ENCODE measurements around the gene TLR8.
"Not testable (repeated sequence)": the region's sequence is repeated elsewhere in the genome, so short reads cannot be mapped to it uniquely, and the experiment has no call there.

TLR8 gene

DNA sequence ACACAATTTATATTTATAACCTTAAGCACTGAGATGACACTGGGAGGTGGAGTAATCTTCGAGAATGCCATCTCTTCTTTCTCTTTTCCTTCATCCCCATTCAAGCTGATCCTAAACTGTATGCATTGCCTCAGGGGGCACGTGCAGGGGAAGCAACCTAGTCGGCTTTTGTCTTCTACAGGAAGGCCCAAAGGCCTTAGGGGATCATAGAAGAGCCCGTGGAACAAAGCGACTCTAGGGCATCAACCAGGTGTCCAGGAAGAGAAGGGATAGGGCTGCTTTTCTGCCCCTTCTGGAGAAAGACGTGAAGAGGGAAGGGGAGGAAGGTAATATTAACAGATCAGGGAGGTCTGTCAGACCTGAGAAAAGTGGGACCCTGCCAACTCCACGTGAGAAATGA, 6.9 kb upstream of the TLR8 start:
- no peak for DNase-seq

GRCh38 chrX:12901486-12901885, 4.9 kb upstream of the TLR8 start:
- peak; percentile 10 to 86 (median 57) for DNase-seq

DNA sequence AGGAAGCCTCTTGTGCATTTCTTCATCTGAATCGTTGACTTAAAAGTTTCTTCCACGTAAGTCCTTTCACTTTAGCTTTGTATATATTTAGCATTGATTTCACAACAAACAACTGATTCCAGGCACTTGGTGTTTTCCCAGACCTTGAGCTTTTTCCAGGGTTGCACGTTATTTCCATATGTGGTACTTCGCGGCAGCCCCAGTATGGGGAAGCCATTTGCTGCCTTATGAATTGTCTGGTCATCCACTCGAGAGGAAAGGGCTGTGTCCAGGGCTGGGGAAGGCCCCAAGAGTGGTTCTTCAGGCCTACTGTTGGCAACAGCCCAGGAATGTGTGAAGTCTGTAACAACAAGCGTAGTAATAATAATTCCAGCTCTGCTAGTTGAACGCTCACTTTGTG, 2.8 kb upstream of the TLR8 start:
- DNase-seq = no peak

- DNase-seq = no peak
Observed at GRCh38 chrX:12910423-12911121, 4.2 kb downstream of the TLR8 start.

- DNase-seq = no peak
Observed at GRCh38 chrX:12911122-12911470, 4.7 kb downstream of the TLR8 start.

DNA sequence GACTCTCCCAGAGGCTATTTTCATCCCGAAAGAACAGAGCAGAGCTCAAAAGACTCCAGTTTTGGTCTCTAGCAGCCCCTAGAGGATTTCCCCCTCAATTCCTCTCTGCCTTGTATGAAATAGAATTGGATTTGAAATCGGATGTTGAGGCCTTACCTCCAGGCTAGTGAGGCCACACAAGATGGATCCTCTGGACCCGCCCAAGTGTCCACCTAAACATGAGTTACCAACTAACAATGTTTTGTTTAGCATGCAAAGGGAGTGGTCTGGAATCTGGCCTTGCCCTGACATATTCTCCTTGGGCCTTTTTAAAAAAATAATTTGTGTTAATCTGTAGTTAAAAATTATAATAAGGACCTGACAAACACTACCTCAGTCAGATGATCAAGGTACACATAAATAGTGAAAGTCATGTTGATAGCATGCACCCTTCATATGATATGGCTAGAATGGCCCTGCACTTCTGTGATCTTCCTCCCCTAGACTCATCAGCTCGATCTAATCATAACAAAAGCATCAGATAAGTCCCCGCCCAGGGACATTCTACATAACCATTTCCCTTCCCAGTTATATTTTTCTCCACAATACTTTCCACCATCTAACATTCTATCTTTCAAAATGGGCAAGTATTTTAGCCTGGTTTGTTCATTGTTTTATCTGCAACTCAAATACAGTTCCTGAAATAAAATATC, 6.5 kb downstream of the TLR8 start:
- no peak for DNase-seq

DNA sequence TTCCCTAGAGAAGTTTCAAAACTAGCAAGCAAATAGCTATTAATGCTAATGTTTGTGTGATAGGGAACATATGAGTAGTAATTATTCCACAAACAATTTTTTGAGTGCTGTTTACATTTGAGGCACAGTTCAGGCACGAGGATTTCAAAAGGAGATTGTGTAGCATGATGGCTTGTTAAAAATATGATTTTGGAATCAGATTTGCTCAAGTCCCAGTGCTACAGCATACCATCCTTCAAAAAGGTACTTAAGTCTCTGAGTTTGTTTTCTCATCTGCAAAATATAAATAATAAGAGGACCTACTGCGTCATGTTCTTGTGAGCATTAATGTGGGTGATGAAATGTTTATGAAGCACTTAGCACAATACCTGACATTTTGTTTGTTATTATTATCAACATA, 11.3 kb downstream of the TLR8 start:
- DNase-seq = peak in 1 of 3 experiments; percentile 39

- DNase-seq = no peak
Observed at GRCh38 chrX:12919051-12919450, 12.6 kb downstream of the TLR8 start.

DNA sequence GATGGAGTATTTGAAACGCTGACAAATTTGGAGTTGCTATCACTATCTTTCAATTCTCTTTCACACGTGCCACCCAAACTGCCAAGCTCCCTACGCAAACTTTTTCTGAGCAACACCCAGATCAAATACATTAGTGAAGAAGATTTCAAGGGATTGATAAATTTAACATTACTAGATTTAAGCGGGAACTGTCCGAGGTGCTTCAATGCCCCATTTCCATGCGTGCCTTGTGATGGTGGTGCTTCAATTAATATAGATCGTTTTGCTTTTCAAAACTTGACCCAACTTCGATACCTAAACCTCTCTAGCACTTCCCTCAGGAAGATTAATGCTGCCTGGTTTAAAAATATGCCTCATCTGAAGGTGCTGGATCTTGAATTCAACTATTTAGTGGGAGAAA, 13.2 kb downstream of the TLR8 start:
- DNase-seq = no peak

DNA sequence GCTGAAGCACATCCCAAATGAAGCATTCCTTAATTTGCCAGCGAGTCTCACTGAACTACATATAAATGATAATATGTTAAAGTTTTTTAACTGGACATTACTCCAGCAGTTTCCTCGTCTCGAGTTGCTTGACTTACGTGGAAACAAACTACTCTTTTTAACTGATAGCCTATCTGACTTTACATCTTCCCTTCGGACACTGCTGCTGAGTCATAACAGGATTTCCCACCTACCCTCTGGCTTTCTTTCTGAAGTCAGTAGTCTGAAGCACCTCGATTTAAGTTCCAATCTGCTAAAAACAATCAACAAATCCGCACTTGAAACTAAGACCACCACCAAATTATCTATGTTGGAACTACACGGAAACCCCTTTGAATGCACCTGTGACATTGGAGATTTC, 14.6 kb downstream of the TLR8 start:
- no peak for DNase-seq

DNA sequence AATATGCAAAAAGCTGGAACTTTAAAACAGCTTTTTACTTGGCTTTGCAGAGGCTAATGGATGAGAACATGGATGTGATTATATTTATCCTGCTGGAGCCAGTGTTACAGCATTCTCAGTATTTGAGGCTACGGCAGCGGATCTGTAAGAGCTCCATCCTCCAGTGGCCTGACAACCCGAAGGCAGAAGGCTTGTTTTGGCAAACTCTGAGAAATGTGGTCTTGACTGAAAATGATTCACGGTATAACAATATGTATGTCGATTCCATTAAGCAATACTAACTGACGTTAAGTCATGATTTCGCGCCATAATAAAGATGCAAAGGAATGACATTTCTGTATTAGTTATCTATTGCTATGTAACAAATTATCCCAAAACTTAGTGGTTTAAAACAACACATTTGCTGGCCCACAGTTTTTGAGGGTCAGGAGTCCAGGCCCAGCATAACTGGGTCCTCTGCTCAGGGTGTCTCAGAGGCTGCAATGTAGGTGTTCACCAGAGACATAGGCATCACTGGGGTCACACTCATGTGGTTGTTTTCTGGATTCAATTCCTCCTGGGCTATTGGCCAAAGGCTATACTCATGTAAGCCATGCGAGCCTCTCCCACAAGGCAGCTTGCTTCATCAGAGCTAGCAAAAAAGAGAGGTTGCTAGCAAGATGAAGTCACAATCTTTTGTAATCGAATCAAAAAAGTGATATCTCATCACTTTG, 15.6 kb downstream of the TLR8 start:
- DNase-seq = no peak

DNA sequence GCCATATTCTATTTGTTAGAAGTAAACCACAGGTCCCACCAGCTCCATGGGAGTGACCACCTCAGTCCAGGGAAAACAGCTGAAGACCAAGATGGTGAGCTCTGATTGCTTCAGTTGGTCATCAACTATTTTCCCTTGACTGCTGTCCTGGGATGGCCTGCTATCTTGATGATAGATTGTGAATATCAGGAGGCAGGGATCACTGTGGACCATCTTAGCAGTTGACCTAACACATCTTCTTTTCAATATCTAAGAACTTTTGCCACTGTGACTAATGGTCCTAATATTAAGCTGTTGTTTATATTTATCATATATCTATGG, 16.1 kb downstream of the TLR8 start:
- no peak for DNase-seq

GRCh38 chrX:12929701-12930100, 23.3 kb downstream of the TLR8 start:
- no peak for DNase-seq

- no peak for DNase-seq
Observed at GRCh38 chrX:12930150-12930549, 23.7 kb downstream of the TLR8 start.

GRCh38 chrX:12932244-12932643, 25.8 kb downstream of the TLR8 start:
- DNase-seq = peak in 1 of 3 experiments; percentile 33

DNA sequence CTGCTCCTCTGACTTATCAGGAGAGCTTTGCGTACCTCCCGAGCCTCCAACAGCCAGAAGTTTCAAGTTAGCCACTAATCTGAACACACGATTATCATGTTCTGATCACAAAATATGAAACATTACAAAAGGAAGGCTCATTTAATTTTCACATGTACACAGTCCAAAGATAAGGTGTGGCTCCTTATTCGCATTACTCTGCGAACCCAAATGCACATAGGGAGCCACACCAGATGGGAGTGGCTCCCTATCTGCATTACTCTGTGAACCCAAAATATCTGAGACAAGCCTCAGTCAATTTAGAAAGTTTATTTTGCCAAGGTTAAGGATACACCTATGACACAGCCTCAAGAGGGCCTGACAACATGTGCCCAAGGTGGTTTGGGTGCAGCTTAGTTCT, 28.4 kb downstream of the TLR8 start:
- DNase-seq = no peak

- no peak for DNase-seq
Observed at GRCh38 chrX:12936947-12937346, 30.5 kb downstream of the TLR8 start.

DNA sequence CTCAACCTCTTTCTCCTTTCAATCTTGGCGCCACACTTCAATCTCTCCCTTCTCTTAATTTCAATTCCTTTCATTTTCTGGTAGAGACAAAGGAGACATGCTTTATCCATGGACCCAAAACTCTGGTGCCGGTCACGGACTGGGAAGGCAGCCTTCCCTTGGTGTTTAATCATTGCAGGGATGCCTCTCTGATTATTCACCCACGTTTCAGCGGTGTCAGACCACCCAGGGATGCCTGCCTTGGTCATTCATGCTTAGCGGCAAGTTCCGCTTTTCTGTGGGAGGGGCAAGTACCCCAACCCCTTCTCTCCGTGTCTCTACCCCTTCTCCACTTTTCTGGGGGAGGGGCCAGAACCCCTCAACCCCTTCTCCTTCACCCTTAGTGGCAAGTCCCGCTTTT, 34.1 kb downstream of the TLR8 start:
- DNase-seq = not testable (repeated sequence)

DNA sequence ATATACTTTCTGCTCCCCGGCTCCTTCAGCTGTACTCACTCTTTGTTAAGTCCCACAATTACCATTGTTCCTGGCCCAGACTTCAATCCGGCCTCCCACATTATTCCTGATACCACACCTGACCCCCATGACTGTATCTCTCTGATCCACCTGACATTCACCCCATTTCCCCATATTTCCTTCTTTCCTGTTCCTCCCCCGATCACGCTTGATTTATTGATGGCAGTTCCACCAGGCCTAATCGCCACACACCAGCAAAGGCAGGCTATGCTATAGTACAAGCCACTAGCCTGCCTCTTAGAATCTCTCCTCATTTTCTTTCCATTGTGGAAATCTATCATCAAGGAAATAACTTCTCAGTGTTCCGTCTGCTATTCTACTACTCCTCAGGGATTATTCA, 37.2 kb downstream of the TLR8 start:
- not testable (repeated sequence) for DNase-seq

DNA sequence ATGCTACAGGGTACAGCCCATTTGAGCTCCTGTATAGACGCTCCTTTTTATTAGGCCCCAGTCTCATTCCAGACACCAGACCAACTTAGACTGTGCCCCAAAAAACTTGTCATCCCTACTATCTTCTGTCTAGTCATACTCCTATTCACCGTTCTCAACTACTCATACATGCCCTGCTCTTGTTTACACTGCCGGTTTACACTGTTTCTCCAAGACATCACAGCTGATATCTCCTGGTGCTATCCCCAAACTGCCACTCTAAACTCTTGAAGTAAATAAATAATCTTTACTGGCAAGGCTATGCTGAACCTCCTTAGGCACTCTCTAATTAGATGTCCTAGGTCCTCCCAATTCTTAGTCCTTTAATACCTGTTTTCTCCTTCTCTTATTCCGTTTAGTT, 38.0 kb downstream of the TLR8 start:
- not testable (repeated sequence) for DNase-seq

GRCh38 chrX:12945494-12945893, 39.1 kb downstream of the TLR8 start:
- no peak for DNase-seq

DNA sequence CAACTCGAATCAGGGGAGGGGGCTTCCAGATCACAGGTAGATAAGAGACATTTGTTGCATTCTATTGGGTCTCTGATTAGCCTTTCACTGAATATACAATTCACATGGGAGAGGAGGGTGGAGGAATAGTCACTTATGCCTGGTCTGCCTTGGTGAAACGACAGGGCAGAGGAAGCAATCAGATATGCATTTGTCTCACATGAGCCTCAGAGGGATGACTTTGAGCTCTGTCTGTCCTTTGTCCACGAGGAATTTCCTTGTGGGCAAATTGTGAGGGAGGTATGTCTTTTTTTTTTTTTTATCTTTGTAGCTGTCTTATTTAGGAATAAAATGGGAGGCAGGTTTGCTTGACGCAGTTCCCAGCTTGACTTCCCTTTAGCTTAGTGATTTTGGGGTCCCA, 40.0 kb downstream of the TLR8 start:
- no peak for DNase-seq

GRCh38 chrX:12946838-12947544, 40.6 kb downstream of the TLR8 start:
- peak; percentile 60 to 95 (median 87) for DNase-seq

All from NCI-H1417 (cell line).